K562 (cell line): Measurements from ENCODE around the gene SLC22A6. TPM values are rescaled to one million over a fixed set of nuclear protein-coding genes. Genes with fewer than 3 reads are reported as not detected.

Experiments used
- ATAC-seq: fragments of 200-7000 bp; cut with Tn5 transposase; 3 replicates; pipeline ENCODE4 v1.9.1; 2020; ENCODE audit warnings: moderate library complexity
- BruUV-seq: library from RNA; stranded (reverse); fragments of 400-500 nt; replicated peaks from 2 replicates; lab custom pipeline; 2021; lab: Mats Ljungman, UMichigan
- CTCF ChIA-PET: fragments of 300-600 bp; formaldehyde crosslinking; extraction: SDS; loops from one replicate; lab custom pipeline; 2021; ENCODE audit warnings: low intra/inter-chr PET ratio; lab: Yijun Ruan, JAX
- POLR2A ChIA-PET: fragments of 300-600, 350-650 bp; sonication (Branson Sonifier 250); formaldehyde crosslinking; extraction: SDS; loops from one replicate; lab custom pipeline; 2021; ENCODE audit warnings: antibody characterized with exemption, inconsistent platforms; lab: Yijun Ruan, JAX
- DNase-seq, 4 experiments: peaks; one replicate each; pipeline versions ENCODE4 v3.0.0 to v3.0.0-alpha.2; 2011 to 2018; ENCODE audit warnings: low spot score in 3 of 4, mixed read lengths in 3 of 4; ENCODE audit errors: extremely low read depth in 1 of 4
- FAIRE-seq: peaks from 2 replicates; lab custom pipeline; 2011; peaks lifted over from hg19 to GRCh38; lab: Jason Lieb, UNC
- H2AFZ ChIP-seq: 2 replicates; pipeline ENCODE4 v1.6.0; 2011; ENCODE audit warnings: low read depth, low read length, control low read depth, inconsistent platforms
- H3K27ac ChIP-seq: fragments of 200-600 bp; 3 replicates; pipeline ENCODE4 v1.8.0; 2011; ENCODE audit warnings: low read depth, mild to moderate bottlenecking, control low read depth, inconsistent platforms, low read length, moderate library complexity, mixed read lengths; ENCODE audit errors: extremely low read depth
- H3K27me3 ChIP-seq, 2 experiments: fragments of 300-600 bp in 1 of 2; 2 replicates in 1 of 2; 3 replicates in 1 of 2; pipeline versions ENCODE4 v1.6.0 to v1.8.0; 2011; ENCODE audit warnings: inconsistent platforms in 2 of 2, low read length in 2 of 2, mild to moderate bottlenecking in 1 of 2, mixed read lengths in 1 of 2, moderate library complexity in 1 of 2; ENCODE audit not compliant: control insufficient read depth in 2 of 2, insufficient read depth in 2 of 2
- H3K36me3 ChIP-seq: fragments of 300-600 bp; 3 replicates; pipeline ENCODE4 v1.8.0; 2011; ENCODE audit warnings: mild to moderate bottlenecking, low read length, inconsistent platforms; ENCODE audit not compliant: control insufficient read depth, insufficient read depth
- H3K4me1 ChIP-seq, 2 experiments: fragments of 200-600 bp in 1 of 2; replicated peaks in 1 of 2; 2 replicates in 1 of 2; 3 replicates in 1 of 2; pipeline versions ENCODE4 v1.5.1 to v1.8.0; 2011; ENCODE audit warnings: inconsistent platforms in 2 of 2, low read length in 2 of 2, mild to moderate bottlenecking in 1 of 2, mixed read lengths in 1 of 2, moderate library complexity in 1 of 2; ENCODE audit not compliant: control insufficient read depth in 2 of 2, insufficient read depth in 2 of 2
- H3K4me2 ChIP-seq: 2 replicates; pipeline ENCODE4 v1.6.1; 2011; ENCODE audit warnings: low read length, control low read depth, inconsistent platforms, mixed read lengths; ENCODE audit not compliant: insufficient read depth
- H3K4me3 ChIP-seq: fragments of 200-600 bp; sonication (generic), shearing (Covaris generic); 2 replicates; pipeline ENCODE4 v1.5.1; 2016; ENCODE audit warnings: control low read depth, inconsistent platforms
- H3K79me2 ChIP-seq: fragments of 200-600 bp; 3 replicates; pipeline ENCODE4 v1.8.0; 2011; ENCODE audit warnings: low read length, inconsistent platforms; ENCODE audit not compliant: control insufficient read depth, insufficient read depth
- H3K9ac ChIP-seq, 2 experiments: 2 replicates each; pipeline versions ENCODE4 v1.6.0 to v1.6.1; 2011; ENCODE audit warnings: low read depth in 2 of 2, low read length in 2 of 2, control low read depth in 1 of 2, inconsistent platforms in 1 of 2, mild to moderate bottlenecking in 1 of 2, mixed read lengths in 1 of 2; ENCODE audit not compliant: insufficient read depth in 1 of 2
- H3K9me1 ChIP-seq: one replicate; pipeline ENCODE4 v1.6.0; 2011; ENCODE audit warnings: inconsistent platforms, mild to moderate bottlenecking, low read length, moderate library complexity; ENCODE audit not compliant: control insufficient read depth, insufficient read depth
- H3K9me3 ChIP-seq: replicated peaks from 2 replicates; pipeline ENCODE4 v1.5.1; 2011; ENCODE audit warnings: low read depth, low read length, inconsistent platforms; ENCODE audit not compliant: control insufficient read depth, insufficient read depth
- H4K20me1 ChIP-seq: replicated peaks from 2 replicates; pipeline ENCODE4 v1.6.1; 2011; ENCODE audit warnings: low read length, inconsistent platforms, mixed read lengths; ENCODE audit not compliant: control insufficient read depth, insufficient read depth
- ADNP ChIP-seq: fragments of 200-800 bp; sonication (Bioruptor generic); IDR thresholded peaks from 2 replicates; pipeline ENCODE4 v1.6.1; 2016; ENCODE audit warnings: missing genetic modification characterization, missing compliant biosample characterization
- BCOR ChIP-seq: fragments of 450-650 bp; IDR thresholded peaks from 2 replicates; pipeline ENCODE4 v1.6.1; 2016
- BRCA1 ChIP-seq, 2 experiments: fragments of 450-650 bp in 1 of 2; sonication (generic) in 1 of 2; formaldehyde crosslinking in 1 of 2; IDR thresholded peaks; 2 replicates each; pipeline versions ENCODE4 v1.5.0 to v1.6.1; 2017 to 2020; ENCODE audit warnings: mild to moderate bottlenecking in 1 of 2, missing genetic modification reagents in 1 of 2
- ESRRA ChIP-seq: fragments of 450-650 bp; IDR thresholded peaks from 2 replicates; pipeline ENCODE4 v1.6.1; 2014; ENCODE audit warnings: low read depth, mild to moderate bottlenecking, moderate library complexity, borderline replicate concordance
- FUS ChIP-seq: fragments of 200-400 bp; formaldehyde crosslinking; optimal IDR thresholded peaks from 2 replicates; pipeline ENCODE3; 2017; ENCODE audit warnings: low read depth, low read length
- KDM1A ChIP-seq, 2 experiments: fragments of 450-650 bp; IDR thresholded peaks; 2 replicates each; pipeline ENCODE4 v1.6.1; 2016; ENCODE audit warnings: mild to moderate bottlenecking in 2 of 2
- KHSRP ChIP-seq: fragments of 450-650 bp; IDR thresholded peaks from 2 replicates; pipeline ENCODE4 v1.6.1; 2017
- NFIC ChIP-seq: fragments of 450-650 bp; IDR thresholded peaks from 2 replicates; pipeline ENCODE4 v1.6.1; 2017; ENCODE audit warnings: mild to moderate bottlenecking, inconsistent platforms
- RBM25 ChIP-seq: fragments of 200-400 bp; formaldehyde crosslinking; IDR thresholded peaks from 2 replicates; pipeline ENCODE4 v1.6.1; 2018; ENCODE audit warnings: low read length, low read depth, moderate library complexity; ENCODE audit not compliant: severe bottlenecking
- UBTF ChIP-seq, 2 experiments: IDR thresholded peaks; 2 replicates each; pipeline ENCODE4 v1.6.1; 2012; ENCODE audit warnings: improper control_type of control experiment in 2 of 2, low read depth in 2 of 2, low read length in 2 of 2, borderline replicate concordance in 1 of 2
- ZNF445 ChIP-seq: fragments of 250-450 bp; sonication (Bioruptor Pico); IDR thresholded peaks from 2 replicates; pipeline ENCODE4 v1.4.0; 2020; ENCODE audit warnings: low read depth, mild to moderate bottlenecking, moderate library complexity
- ZNF589 ChIP-seq: fragments of 200-800 bp; sonication (Bioruptor generic); IDR thresholded peaks from 2 replicates; pipeline ENCODE4 v1.6.1; 2016; ENCODE audit warnings: low read depth, missing genetic modification characterization, missing compliant biosample characterization
- WGBS: fragments of 100-300 bp; shearing (Covaris generic); methylation state at CpG from one replicate; pipeline ENCODE4 v1.1.6; 2016; ENCODE audit warnings: low coverage, mixed read lengths; ENCODE audit not compliant: insufficient coverage; ENCODE audit errors: missing lambda C conversion rate; 5-methylcytosine and 5-hydroxymethylcytosine counted together
- in situ Hi-C: fragments of 300-500 bp; cut with MboI; formaldehyde crosslinking; loops from 4 replicates; pipeline ENCODE4 v1.15.0; 2018; ENCODE audit warnings: inconsistent platforms, mixed read lengths
- intact Hi-C: fragments of 100-400 bp; cut with micrococcal nuclease; formaldehyde crosslinking; loops from 2 replicates; pipeline ENCODE4 v1.14.2; 2022
- polyA plus RNA-seq, 8 experiments: library from polyadenylated mRNA; depleted of rRNA in 4 of 8; stranded (reverse) in 5 of 8; unstranded in 3 of 8; fragments of >200 nt; fragmentation: Nextera tagmentation in 2 of 8; fragmentation: Illumina TruSeq in 1 of 8; extraction: Ambion mirVana in 2 of 8; extraction: Trizol in 1 of 8; gene quantifications; 2 replicates each; pipeline versions ENCODE4 v1.2.1 to v1.2.3, GENCODE V29; 2011 to 2014; ENCODE audit warnings: inconsistent platforms in 1 of 8, missing spikeins in 1 of 8
- total RNA-seq, 7 experiments: library from RNA; depleted of rRNA in 6 of 7; stranded (reverse); fragments of >200 nt in 6 of 7; fragmentation: Illumina TruSeq in 2 of 7; extraction: Trizol in 2 of 7; gene quantifications; 2 replicates each; pipeline versions ENCODE4 v1.2.1 to v1.2.3, GENCODE V29; 2011 to 2021; ENCODE audit warnings: low replicate concordance in 1 of 7

The SLC22A6 gene
- total and polyA plus RNA-seq, 9 of the 15 experiments (the other 6 are each of a cell fraction or from before 2014, with no cell fraction given), result not detected

- TF ChIP-seq BRCA1 (IDR thresholded peaks at IDR 0.05), result no peak
- TF ChIP-seq BRCA1 (CRISPR knock-in tag; IDR thresholded peaks at IDR 0.05), result no peak
Measured at GRCh38 chr11:63001456-63001855, 16.7 kb upstream of the SLC22A6 start (continued).

GRCh38 chr11:62999649-63000048, 14.9 kb upstream of the SLC22A6 start:
- no peak overlapping the region for H3K27ac ChIP-seq
- H3K9me3 ChIP-seq, result no peaks in the 10 kb centered on the region
- H3K4me2 ChIP-seq, result no peak overlapping the region
- FAIRE-seq, result no peak
- CTCF ChIA-PET, result no interaction called here
- no peak overlapping the region for H3K4me3 ChIP-seq
- peaks cover 0 to 5% of the 10 kb centered on the region in 2 experiments; a peak in 1 of 5 replicates for H3K4me1 ChIP-seq
- in situ Hi-C loops (loop anchor here (25.0 kb wide), 1 partner anchor 612 kb away; no protein-coding TSS in a partner anchor), intact Hi-C loops (no loop called here)
- H3K9ac ChIP-seq, result peak overlapping the region in 1 of 2 experiments; percentile 43; a peak in 1 of 4 replicates
- 0 out of 2 replicates have a peak, but pooled peaks cover 5% of the 10 kb centered on the region for H4K20me1 ChIP-seq
- WGBS, result 10% methylated on average over 7 of the region's 7 CpGs
- no peak for DNase-seq
- no peaks in the 10 kb centered on the region for H3K36me3 ChIP-seq
- H3K27me3 ChIP-seq, result peaks cover 14 to 67% of the 10 kb centered on the region in 2 experiments
- peak; percentile 18; the same call in 1 of the 2 replicates for TF ChIP-seq NFIC
- no peak for TF ChIP-seq KHSRP
- no peaks in the 10 kb centered on the region for H3K79me2 ChIP-seq
- H3K9me1 ChIP-seq, result no peaks in the 10 kb centered on the region
- POLR2A ChIA-PET, result interaction anchor here (0.6 to 0.8 kb wide), 5 partner anchors 15 to 727 kb away, joined by 3 to 4 read pairs (median 3); partner anchors contain the start of gene SLC22A6
- no TSS peak for BruUV-seq
- no peak for ATAC-seq
- H2AFZ ChIP-seq, result no peak overlapping the region

GRCh38 chr11:62999156-62999555, 14.4 kb upstream of the SLC22A6 start:
- 0% methylated on average over 5 of the region's 5 CpGs for WGBS
- FAIRE-seq (no peak), ATAC-seq (no peak), DNase-seq (no peak)
- no peak overlapping the region for H3K27ac ChIP-seq
- CTCF ChIA-PET, result no interaction called here
- no peaks in the 10 kb centered on the region for H3K36me3 ChIP-seq
- 0 out of 2 replicates have a peak, but pooled peaks cover 5% of the 10 kb centered on the region for H4K20me1 ChIP-seq
- H3K27me3 ChIP-seq, result peaks cover 14 to 72% of the 10 kb centered on the region in 2 experiments
- H3K4me1 ChIP-seq, result peaks cover 0 to 5% of the 10 kb centered on the region in 2 experiments; a peak in 1 of 5 replicates
- no peak overlapping the region for H3K9ac ChIP-seq
- no peaks in the 10 kb centered on the region for H3K9me1 ChIP-seq
- H2AFZ ChIP-seq, result no peak overlapping the region
- POLR2A ChIA-PET, result interaction anchor here (0.8 kb wide), 2 partner anchors 15 to 75 kb away, joined by 3 read pairs; partner anchors contain the start of gene SLC22A6
- no peaks in the 10 kb centered on the region for H3K9me3 ChIP-seq
- in situ Hi-C loops (no loop called here), intact Hi-C loops (no loop called here)
- BruUV-seq, result no TSS peak
- no peak overlapping the region for H3K4me2 ChIP-seq
- H3K4me3 ChIP-seq, result no peak overlapping the region
- H3K79me2 ChIP-seq, result no peaks in the 10 kb centered on the region
- TF ChIP-seq ADNP (tag) (peak; percentile 66), BCOR (peak; percentile 83), ZNF589 (CRISPR knock-in tag) (no peak), ZNF445 (CRISPR knock-in tag) (no peak), FUS (no peak), ESRRA (0 out of 2 replicates have a peak, but pooled peaks have one; percentile 21), RBM25 (peak; percentile 85), UBTF (IDR thresholded peaks at IDR 0.05; ENCODE audit: borderline replicate concordance in 1 of 2, low read depth in 2 of 2, low read length in 2 of 2) (no peak), KDM1A (IDR thresholded peaks at IDR 0.05) (0 out of 4 replicates have a peak, but pooled peaks have one; percentile 28 to 39)
